GM21447 (cell line): ENCODE measurements around the gene ANXA4.
"Not testable (repeated sequence)": the region's sequence is repeated elsewhere in the genome, so short reads cannot be mapped to it uniquely, and the experiment has no call there.

Source experiments
- ATAC-seq: cut with Tn5 transposase; IDR thresholded peaks from one replicate; pipeline ENCODE4 v1.9.1; 2021; ENCODE audit not compliant: unreplicated experiment

Gene ANXA4

GRCh38 chr2:69801745-69802290 lies 59.9 kb downstream of the ANXA4 start:
- ATAC-seq, result no peak

DNA sequence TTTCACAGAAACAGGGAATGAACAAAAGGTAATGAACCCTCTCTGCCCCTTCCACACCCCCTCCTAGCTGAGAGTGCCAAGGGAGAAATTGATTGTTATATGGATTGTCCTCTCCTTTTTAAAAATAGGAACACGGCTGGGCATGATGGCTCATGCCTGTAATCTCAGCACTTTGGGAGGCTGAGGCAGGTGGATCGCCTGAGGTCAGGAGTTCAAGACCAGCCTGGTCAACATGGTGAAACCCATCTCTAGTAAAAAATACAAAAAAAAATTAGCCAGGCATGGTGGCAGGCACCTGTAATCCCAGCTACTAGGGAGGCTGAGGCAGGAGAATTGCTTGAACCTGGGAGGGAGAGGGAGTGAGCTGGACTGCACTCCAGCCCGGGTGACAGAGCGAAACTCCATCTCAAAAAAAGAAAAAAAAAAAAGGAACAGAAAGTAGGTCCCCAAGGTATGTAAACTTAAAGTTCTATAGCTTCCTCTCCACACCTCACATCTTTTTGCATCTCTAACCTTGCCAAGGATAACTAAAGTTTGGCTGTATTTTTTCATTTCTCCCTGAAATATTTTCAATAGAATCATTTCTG lies 60.9 kb downstream of the ANXA4 start:
- peak; percentile 62 for ATAC-seq

DNA sequence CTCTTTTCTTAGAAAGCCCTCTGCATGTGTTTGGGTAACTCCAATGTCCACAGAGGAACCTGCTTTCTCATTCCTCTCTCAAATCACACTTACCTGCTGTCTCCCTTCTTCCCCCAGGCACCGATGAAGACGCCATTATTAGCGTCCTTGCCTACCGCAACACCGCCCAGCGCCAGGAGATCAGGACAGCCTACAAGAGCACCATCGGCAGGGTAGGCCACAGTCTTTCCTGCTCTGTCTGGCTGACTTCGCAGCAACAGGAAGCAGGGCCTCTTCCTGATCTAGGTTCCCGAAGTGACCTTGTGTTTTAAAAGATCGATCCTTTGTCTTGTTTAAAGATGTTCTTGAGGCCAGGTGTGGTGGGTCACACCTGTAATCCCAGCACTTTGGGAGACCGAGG lies 62.5 kb downstream of the ANXA4 start:
- ATAC-seq, result no peak

GRCh38 chr2:69805887-69806286 lies 64.0 kb downstream of the ANXA4 start:
- no peak for ATAC-seq

DNA sequence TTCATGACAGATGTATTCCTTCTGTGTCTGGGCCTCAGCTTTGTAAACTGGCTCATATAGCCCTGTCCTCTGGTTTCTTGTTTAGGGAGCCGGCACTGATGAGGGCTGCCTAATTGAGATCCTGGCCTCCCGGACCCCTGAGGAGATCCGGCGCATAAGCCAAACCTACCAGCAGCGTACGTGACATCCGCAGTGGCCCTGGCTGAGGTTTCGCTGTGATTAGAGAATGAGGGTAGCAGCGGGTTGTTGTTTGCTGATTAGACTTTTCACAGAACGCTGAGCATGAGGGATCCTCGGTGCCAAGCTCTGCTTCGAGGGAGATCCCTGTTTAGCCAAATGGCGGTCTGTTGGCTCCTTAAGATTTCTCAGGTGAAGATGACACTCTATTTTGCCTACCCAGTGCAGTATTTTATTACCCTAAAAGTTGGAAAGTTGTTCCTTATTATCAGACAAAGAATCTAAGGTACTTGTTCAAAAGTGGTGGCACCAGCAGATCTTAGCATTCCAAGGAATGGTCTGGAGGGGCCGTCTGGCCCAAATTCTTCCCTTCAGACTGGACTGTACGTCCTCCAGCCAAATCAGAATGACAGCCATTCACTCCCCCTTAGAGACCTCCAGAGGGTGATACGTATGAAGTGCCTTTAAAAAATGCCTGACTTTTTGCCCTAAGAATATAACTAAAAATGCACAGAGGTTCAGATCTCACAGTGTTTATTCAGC lies 66.0 kb downstream of the ANXA4 start:
- no peak for ATAC-seq

GRCh38 chr2:69810550-69810949 lies 68.6 kb downstream of the ANXA4 start:
- ATAC-seq, result no peak

GRCh38 chr2:69811018-69811417 lies 69.1 kb downstream of the ANXA4 start:
- ATAC-seq, result no peak

DNA sequence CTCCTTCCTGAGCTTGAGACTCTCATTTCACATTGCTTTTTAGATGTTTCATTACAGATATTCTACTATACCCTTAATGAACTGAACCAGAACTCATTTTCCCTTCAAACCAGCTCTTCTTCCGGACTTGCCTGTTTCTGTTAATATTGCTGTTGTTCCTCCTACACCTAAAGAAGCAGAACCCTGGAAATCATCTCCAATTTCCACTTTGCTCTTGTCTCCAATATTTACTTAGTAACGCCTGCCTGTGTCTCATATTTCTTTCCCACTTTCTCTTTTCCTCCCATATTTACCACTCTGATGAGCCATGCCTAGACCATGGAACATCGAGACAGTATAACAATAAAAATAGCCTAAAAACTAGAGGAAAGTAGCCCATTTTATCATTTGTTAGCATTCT lies 69.7 kb downstream of the ANXA4 start:
- ATAC-seq, result no peak

DNA sequence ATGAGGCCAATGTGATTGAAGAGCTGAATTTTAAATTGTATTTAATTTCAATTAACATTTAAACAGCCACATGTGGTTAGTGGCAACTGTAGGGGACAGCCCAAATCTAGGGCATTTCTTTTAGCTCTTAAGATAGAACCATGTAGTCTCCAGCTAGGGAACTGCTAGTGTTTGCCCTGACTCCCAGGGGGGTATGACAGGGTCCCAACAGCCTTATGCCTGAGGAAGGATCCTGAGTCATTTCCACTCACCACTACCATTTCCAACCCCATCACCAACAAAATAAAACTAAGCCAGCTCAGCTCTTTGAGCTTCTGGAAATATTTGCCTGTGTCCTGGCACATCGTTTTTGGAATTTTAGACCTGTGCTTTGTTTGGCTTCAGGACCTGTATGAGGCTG lies 73.8 kb downstream of the ANXA4 start:
- ATAC-seq, result no peak

GRCh38 chr2:69816923-69817542 lies 75.1 kb downstream of the ANXA4 start:
- no peak for ATAC-seq

DNA sequence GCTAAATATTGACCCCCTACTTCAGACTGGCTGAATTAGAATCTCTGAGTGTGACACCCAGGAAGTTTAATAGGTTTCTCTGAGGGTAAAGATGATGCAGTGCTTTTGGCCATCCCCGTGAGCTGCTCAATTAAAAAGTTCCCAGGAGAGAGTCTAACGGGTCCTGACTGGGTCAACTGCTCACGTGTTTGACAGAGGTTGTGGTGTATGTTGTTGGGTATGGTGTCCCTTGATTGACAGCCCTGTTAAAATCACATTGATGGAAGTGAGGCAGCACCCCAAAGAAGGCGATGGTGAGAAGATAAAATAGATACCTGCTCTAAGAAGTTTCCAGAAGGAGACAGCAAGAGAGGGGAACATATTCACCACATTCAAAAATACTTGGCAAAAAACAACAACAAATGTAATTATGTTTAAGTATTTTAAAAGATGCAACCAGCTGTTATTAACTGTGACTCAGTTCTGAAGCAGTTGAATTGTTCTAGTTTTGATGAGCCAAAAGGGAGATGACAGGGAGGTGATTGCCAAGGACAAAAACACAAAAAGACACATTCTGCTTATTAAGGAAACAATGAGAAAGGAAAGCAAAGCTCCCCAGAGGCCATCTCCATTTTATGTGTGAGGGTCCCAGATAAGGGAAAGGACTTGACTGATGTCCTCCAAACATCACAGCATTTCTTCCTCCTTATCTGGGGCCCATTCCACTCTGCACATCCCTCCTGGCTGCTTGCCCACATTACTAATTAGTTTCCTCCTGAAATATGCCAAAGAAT lies 76.0 kb downstream of the ANXA4 start:
- no peak for ATAC-seq

DNA sequence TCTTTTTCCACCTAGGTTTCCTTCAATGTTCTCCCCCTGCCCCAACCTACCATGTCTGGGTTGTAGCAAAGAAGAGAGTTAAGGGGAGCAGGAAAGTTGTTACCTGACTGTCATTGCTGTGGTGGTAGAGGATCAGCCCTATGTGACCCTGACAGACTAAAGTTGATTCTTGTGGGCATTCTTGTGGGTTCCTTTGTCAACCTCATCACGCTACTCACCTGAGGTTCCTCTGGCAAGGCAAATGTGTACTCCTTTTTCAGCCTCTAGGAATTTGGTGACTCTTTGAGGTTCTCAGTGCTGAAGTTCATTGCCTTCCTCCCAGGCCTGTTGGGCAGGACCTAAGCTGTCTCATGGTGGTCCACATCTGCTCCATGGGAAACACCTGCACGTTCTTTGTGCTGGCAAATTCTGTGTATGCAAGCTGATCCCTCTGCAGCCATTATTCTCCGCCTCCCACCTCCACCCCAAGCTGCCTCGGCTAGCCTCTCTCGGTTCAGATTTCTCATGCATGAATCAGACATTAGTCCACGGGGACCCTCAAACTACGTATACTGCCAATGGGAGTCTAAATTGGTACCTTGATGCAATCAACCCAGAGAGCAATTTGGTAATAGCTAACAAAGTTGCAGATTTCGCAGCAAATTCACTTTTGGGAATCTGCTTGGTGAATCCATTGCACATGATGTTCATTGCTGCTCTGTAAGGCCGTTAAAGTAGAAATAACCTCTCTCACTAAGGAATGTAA lies 86.0 kb downstream of the ANXA4 start:
- ATAC-seq, result no peak

DNA sequence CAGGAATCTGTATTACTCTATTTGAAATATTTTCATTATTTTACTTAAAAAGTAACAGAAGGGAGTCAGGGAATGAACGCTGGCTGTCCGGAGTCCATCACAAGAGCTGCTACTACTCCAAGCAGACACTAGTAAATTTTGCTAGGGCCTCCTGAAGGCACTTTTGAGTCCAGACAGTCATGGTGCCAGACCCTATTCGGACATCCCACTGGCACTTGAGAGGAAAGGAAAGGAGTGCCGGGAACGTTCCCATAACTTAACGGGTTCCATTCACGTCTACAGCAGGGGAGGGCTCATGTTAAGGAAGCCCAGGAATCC lies 87.0 kb downstream of the ANXA4 start:
- ATAC-seq, result peak; percentile 1

GRCh38 chr2:69829256-69830044 lies 87.5 kb downstream of the ANXA4 start, which contains the start of gene GMCL1:
Gene GMCL1, plus strand, starts transcription at chr2:69829660. Its CDS starts 233 bp downstream, at chr2:69829893.
- ATAC-seq, result peak; percentile 88

GRCh38 chr2:69830045-69830905 lies 88.3 kb downstream of the ANXA4 start:
- peak; percentile 33 for ATAC-seq

DNA sequence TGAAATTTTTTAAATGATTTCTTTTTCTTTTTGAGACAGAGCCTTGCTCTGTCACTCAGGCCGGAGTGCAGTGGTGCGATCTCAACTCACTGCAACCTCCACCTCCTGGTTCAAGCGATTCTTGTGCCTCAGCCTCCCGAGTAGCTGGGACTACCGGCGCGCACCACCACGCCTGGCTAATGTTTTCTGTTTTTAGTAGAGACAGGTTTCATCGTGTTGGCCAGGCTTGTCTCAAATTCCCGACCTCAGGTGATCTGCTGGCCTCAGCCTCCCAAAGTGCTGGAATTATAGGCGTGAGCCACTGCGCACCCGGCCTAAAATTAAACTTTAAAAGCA lies 88.9 kb downstream of the ANXA4 start:
- not testable (repeated sequence) for ATAC-seq

GRCh38 chr2:69831354-69831905 lies 89.5 kb downstream of the ANXA4 start:
- no peak for ATAC-seq

DNA sequence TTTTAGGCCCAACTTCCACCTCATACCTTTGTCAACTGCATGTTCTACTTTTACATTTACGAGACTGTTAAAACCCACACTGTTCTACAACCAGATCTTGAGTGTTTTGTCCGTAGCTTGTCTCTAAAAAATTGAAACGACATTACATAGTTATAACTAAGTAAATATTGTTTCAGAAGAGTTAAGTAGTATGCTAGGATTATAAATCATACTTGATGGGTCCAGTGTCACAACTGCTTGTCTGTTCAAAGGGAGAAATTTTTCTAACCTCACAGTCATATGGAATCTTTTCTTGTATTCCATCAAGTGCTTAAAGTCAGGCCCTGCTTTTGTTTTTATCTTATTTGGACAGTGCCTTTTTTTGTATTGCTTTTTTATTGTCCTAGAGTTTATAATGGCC lies 91.8 kb downstream of the ANXA4 start:
- ATAC-seq, result no peak

DNA sequence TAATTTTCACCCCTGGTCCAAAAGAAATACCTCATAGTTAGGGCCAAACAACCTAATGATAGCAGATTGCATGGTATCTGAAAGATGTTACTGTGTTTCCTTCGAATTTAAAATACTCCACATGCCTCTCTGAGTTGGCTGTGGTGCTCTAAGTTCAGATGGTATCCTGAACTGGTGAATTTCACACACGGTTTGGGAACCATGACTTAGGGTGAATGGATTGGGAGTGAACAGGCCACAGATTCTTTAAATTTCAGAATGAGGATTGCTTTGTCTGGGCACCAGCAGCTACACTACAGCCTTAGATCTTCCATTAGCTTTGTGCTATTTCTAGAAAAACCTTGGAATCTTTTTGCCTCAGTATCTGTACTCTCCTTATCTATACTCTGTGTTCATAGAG lies 93.7 kb downstream of the ANXA4 start:
- no peak for ATAC-seq
